GM23248 (cell line): Measurements from ENCODE around the gene CFAP126.

ENCODE experiments used
- EZH2 ChIP-seq: fragments of 200-600 bp; sonication (generic); IDR thresholded peaks from 2 replicates; pipeline ENCODE4 v1.6.1; 2018; ENCODE audit warnings: antibody characterized with exemption, mild to moderate bottlenecking; ENCODE audit not compliant: insufficient read depth, poor library complexity, severe bottlenecking
- EZH2phosphoT487 ChIP-seq: fragments of 200-600 bp; sonication (generic); IDR thresholded peaks from 2 replicates; pipeline ENCODE4 v1.6.1; 2018; ENCODE audit warnings: antibody characterized with exemption, moderate library complexity, mild to moderate bottlenecking, low read depth; ENCODE audit not compliant: insufficient read depth

DNA sequence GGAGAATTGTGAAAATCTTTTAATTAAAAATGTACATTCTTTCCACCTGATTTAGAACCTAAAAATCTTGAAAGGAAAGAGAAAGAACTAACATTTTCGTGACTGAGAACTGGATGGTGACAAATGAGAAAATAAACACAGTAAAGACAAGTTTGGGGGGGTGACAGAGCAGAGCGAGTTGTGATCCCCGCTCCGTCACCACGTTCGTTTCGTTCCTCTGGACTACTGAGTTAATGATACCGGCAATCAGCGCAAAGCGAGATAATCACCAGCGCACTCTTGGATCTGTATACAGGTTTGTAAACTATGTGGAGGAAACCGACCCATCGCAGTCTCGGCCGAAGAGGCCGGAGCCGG lies 31.2 kb upstream of the CFAP126 start:
- TF ChIP-seq EZH2phosphoT487 (no peak), EZH2 (no peak)
